GM10248 (cell line): ENCODE data around the gene CCNYL1.

ENCODE experiments used
- CTCF ChIA-PET: fragments of 300-600 bp; sonication (Branson Sonifier 250); formaldehyde crosslinking; extraction: SDS; loops from one replicate; lab custom pipeline; 2021; ENCODE audit warnings: antibody characterized with exemption; lab: Yijun Ruan, JAX
- POLR2A ChIA-PET: fragments of 350-650 bp; sonication (Branson Sonifier 250); formaldehyde crosslinking; extraction: SDS; loops from one replicate; lab custom pipeline; 2020; ENCODE audit warnings: antibody characterized with exemption; lab: Yijun Ruan, JAX
- DNase-seq: peaks from one replicate; pipeline ENCODE4 v3.0.0; 2012; ENCODE audit errors: extremely low spot score
- TF ChIP-seq, protein P1 (sequence below): IDR thresholded peaks from 2 replicates; pipeline ENCODE4 v1.5.1; 2012; ENCODE audit warnings: mild to moderate bottlenecking, low read depth; ENCODE audit errors: extremely low read depth, missing control alignments, control extremely low read depth

Gene CCNYL1

DNA sequence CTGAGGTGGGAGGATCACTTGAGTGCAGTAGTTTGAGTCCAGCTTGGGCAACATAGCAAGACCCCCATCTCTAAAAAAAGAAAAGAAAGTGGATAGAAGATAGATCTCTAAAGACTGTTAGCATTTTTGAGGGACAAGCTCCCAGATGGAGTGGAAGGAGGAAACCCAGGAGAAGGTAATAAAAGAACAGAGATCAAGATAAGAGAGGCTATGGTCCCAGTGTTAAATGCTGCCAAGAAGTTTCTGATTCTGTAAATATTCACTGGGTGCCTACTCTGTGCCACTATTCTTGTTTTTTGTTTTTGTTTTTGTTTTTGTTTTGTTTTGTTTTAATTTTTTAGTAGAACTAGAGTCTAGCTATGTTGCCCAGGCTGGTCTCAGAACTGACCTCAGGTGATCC lies 32.1 kb downstream of the CCNYL1 start:
- ChIA-PET CTCF (interaction anchor here (0.9 to 8.2 kb wide), 12 partner anchors 9 to 329 kb away, joined by 3 to 153 read pairs (median 4); partner anchors contain the start of gene METTL21A), POLR2A (no interaction called here)
- no peak for DNase-seq
- TF ChIP-seq, protein P1, sequence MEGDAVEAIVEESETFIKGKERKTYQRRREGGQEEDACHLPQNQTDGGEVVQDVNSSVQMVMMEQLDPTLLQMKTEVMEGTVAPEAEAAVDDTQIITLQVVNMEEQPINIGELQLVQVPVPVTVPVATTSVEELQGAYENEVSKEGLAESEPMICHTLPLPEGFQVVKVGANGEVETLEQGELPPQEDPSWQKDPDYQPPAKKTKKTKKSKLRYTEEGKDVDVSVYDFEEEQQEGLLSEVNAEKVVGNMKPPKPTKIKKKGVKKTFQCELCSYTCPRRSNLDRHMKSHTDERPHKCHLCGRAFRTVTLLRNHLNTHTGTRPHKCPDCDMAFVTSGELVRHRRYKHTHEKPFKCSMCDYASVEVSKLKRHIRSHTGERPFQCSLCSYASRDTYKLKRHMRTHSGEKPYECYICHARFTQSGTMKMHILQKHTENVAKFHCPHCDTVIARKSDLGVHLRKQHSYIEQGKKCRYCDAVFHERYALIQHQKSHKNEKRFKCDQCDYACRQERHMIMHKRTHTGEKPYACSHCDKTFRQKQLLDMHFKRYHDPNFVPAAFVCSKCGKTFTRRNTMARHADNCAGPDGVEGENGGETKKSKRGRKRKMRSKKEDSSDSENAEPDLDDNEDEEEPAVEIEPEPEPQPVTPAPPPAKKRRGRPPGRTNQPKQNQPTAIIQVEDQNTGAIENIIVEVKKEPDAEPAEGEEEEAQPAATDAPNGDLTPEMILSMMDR: no peak

DNA sequence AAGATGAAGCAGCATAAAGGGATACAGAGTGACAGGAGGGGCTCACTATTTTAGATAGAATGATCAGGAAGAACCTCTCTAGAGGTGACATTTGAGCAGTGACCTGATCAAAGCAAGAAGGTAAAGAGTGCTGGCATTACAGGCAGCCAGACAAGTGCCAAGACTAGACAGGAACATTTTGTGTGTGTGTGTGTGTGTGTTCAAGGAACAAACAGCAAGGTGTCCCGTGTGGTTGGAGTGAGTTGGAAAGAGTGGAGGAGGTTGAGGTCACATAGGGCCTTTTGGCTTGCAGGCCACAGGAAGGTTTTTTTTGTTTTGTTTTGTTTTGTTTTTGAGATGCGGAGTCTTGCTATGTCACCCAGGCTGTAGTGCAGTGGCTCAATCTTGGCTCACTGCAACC lies 32.6 kb downstream of the CCNYL1 start:
- no peak for DNase-seq
- ChIA-PET CTCF (interaction anchor here (1.0 to 8.2 kb wide), 9 partner anchors 11 to 329 kb away, joined by 3 to 153 read pairs (median 6); partner anchors contain the start of gene METTL21A), POLR2A (no interaction called here)
- TF ChIP-seq, protein P1: no peak

DNA sequence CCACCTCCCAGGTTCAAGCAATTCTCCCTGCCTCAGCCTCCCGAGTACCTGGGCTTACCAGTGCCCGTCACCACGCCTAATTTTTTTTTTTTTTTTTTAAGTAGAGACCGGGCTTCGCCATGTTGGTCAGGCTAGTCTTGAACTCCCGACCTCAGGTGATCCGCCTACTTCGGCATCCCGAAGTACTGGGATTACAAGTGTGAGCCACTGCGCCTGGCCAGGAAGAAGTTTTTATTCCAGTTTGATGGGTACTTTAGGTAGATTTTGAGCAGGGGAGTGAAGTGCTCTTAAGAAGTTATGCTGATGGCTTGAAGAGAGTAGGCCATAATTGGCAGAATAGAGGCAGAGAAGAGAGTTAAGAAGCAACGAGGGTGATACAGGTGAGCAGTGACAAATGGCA lies 33.0 kb downstream of the CCNYL1 start:
- ChIA-PET POLR2A (no interaction called here), CTCF (interaction anchor here (1.3 to 8.2 kb wide), 7 partner anchors 9 to 329 kb away, joined by 4 to 153 read pairs (median 40); no protein-coding TSS in a partner anchor)
- TF ChIP-seq, protein P1: no peak
- no peak for DNase-seq

GRCh38 chr2:207746131-207746530 lies 34.7 kb downstream of the CCNYL1 start:
- TF ChIP-seq, protein P1: peak; percentile 92
- ChIA-PET CTCF (interaction anchor here (0.7 to 8.2 kb wide), 40 partner anchors 9 to 946 kb away, joined by 3 to 153 read pairs (median 4); partner anchors contain the start of genes FZD5 and PLEKHM3), POLR2A (no interaction called here)
- peak; percentile 65 for DNase-seq

DNA sequence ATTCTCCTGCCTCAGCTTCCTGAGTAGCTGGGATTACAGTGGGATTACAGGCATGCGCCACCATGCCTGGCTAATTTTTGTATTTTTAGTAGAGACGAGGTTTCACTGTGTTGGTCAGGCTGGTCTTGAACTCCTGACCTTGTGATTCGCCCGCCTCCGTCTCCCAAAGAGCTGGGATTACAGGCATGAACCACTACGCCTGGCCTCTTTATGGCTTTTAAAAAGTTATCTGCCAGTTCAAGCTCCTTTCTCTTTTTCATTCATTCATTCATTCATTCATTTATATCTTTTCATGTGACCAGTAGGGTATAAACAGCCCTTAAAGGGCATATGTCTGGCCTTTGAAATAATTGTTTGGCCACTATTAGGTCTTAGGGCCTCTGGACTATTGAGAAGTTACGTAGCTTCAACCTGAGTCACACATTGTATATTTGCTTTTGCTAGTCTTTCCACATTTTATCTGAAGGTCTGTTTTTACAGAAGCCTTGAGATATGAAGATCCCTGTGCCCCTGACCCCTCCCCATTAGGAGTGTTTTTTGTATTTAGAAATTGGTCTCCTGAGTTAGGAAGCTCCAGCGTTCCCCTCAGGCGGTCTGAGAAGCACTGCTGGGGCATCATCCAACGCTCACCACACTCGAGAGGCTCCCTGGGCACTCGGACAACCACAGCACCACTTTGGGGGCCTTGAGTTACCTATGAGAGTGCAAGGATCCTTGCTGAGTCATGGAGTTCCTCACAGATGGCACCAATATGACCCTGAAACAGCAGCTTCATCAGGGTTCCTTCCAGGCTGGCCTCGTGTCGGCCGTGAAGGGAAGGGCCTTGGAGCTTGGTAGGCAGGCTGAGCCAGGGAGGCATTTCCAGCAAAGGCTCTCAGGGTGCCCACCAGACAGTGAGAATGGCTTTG lies 36.5 kb downstream of the CCNYL1 start:
- ChIA-PET POLR2A (no interaction called here), CTCF (interaction anchor here (1.1 to 8.2 kb wide), 6 partner anchors 27 to 325 kb away, joined by 3 to 153 read pairs (median 71); no protein-coding TSS in a partner anchor)
- DNase-seq: no peak
- TF ChIP-seq, protein P1: no peak

DNA sequence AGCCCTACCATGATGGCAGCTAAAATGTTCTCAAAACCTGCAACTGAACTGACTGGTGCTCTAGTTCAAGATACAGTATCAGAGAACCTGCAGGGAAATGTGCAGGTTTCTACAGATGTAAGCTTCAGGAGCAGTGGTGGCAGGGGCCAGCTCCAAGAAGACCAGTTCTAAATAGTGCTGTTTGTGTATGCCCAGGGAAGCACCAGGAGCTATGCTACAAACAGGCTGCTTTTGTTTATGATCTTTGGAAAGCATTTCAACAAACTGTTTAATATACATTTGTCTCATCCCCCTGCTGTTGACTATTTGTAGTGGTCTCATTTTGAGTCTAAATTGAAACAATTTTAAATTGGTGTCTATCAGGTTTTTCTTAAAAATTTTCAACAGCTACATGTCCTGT lies 37.6 kb downstream of the CCNYL1 start:
- POLR2A ChIA-PET: no interaction called here
- no peak for DNase-seq

More for the DNA sequence above, 37.6 kb downstream of the CCNYL1 start:
- TF ChIP-seq, protein P1: no peak
- CTCF ChIA-PET: interaction anchor here (1.1 to 8.2 kb wide), 6 partner anchors 22 to 324 kb away, joined by 3 to 153 read pairs (median 71); no protein-coding TSS in a partner anchor
